OCI-LY7 (cell line): ENCODE measurements around the gene MBNL3. TPM values are rescaled to one million over a fixed set of nuclear protein-coding genes. Genes with fewer than 3 reads are reported as not detected.

Source experiments
- BruUV-seq: library from RNA; stranded (reverse); fragments of 400-500 nt; replicated peaks from 2 replicates; lab custom pipeline; 2021; lab: Mats Ljungman, UMichigan
- CTCF ChIA-PET: fragments of 300-600 bp; sonication (Branson Sonifier 250); formaldehyde crosslinking; loops from one replicate; lab custom pipeline; 2022; ENCODE audit warnings: antibody characterized with exemption; ENCODE audit not compliant: unreplicated experiment; lab: Charles Lee
- POLR2A ChIA-PET: fragments of 300-600 bp; sonication (Branson Sonifier 250); formaldehyde crosslinking; loops from one replicate; lab custom pipeline; 2022; ENCODE audit warnings: antibody characterized with exemption; lab: Charles Lee
- DNase-seq: peaks from one replicate; pipeline ENCODE4 v3.0.0-alpha.2; 2015; ENCODE audit warnings: low spot score
- H2AFZ ChIP-seq: fragments of 200-600 bp; sonication (generic), shearing (Covaris generic); 2 replicates; pipeline ENCODE4 v1.6.1; 2014; ENCODE audit warnings: mild to moderate bottlenecking, antibody characterized with exemption, low read length, moderate library complexity
- H3K27ac ChIP-seq: fragments of 200-600 bp; sonication (generic); 2 replicates; pipeline ENCODE4 v1.5.1; 2014; ENCODE audit warnings: mixed run types, low read depth, mild to moderate bottlenecking, moderate library complexity, low read length, inconsistent platforms; ENCODE audit not compliant: poor library complexity, severe bottlenecking
- H3K36me3 ChIP-seq: fragments of 200-600 bp; sonication (generic); 2 replicates; pipeline ENCODE4 v1.6.1; 2014; ENCODE audit warnings: mild to moderate bottlenecking, antibody characterized with exemption, low read length, moderate library complexity, mixed read lengths; ENCODE audit not compliant: insufficient read depth
- H3K4me1 ChIP-seq: fragments of 200-600 bp; sonication (generic); 2 replicates; pipeline ENCODE4 v1.5.1; 2014; ENCODE audit warnings: mild to moderate bottlenecking, low read length; ENCODE audit not compliant: insufficient read depth, poor library complexity, severe bottlenecking
- H3K4me2 ChIP-seq: fragments of 200-600 bp; sonication (generic); 2 replicates; pipeline ENCODE4 v1.6.1; 2014; ENCODE audit warnings: mild to moderate bottlenecking, low read length
- H3K4me3 ChIP-seq: fragments of 200-600 bp; sonication (generic); 2 replicates; pipeline ENCODE4 v1.5.1; 2014; ENCODE audit warnings: mild to moderate bottlenecking, low read depth, low read length; ENCODE audit not compliant: poor library complexity, severe bottlenecking
- H3K79me2 ChIP-seq: fragments of 200-600 bp; sonication (generic); 2 replicates; pipeline ENCODE4 v1.6.1; 2016; ENCODE audit warnings: low read depth, mild to moderate bottlenecking, low read length, moderate library complexity, mixed read lengths; ENCODE audit not compliant: insufficient read depth
- H3K9me2 ChIP-seq: fragments of 200-600 bp; sonication (generic); 2 replicates; pipeline ENCODE4 v1.6.1; 2016; ENCODE audit warnings: mild to moderate bottlenecking, low read length, mixed read lengths; ENCODE audit not compliant: insufficient read depth
- H3K9me3 ChIP-seq: fragments of 200-600 bp; sonication (generic); 2 replicates; pipeline ENCODE4 v1.6.1; 2014; ENCODE audit warnings: mild to moderate bottlenecking, mixed run types, low read length, mixed read lengths
- H4K20me1 ChIP-seq: fragments of 200-600 bp; sonication (generic); 2 replicates; pipeline ENCODE4 v1.6.1; 2014; ENCODE audit warnings: mild to moderate bottlenecking, antibody characterized with exemption, low read length, moderate library complexity, mixed read lengths; ENCODE audit not compliant: insufficient read depth
- EZH2phosphoT487 ChIP-seq: fragments of 200-600 bp; sonication (generic); IDR thresholded peaks from 2 replicates; pipeline ENCODE4 v1.6.1; 2018; ENCODE audit warnings: low read depth, borderline replicate concordance, mild to moderate bottlenecking, mixed run types, antibody characterized with exemption, low read length, moderate library complexity, mixed read lengths
- intact Hi-C: fragments of 100-400 bp; cut with micrococcal nuclease; formaldehyde crosslinking; loops from one replicate; pipeline ENCODE4 v1.10.0; 2022; ENCODE audit not compliant: unreplicated experiment
- total RNA-seq, 2 experiments: library from RNA; depleted of rRNA in 1 of 2; stranded (reverse); fragments of >200 nt in 1 of 2; shearing (Covaris generic) in 1 of 2; gene quantifications; 2 replicates each; pipeline ENCODE4 v1.2.3, GENCODE V29; 2014 to 2022
- TF ChIP-seq, protein P1 (sequence below): fragments of 200-600 bp; sonication (generic); conservative IDR thresholded peaks from 2 replicates; pipeline ENCODE4 v1.5.1; 2014; ENCODE audit warnings: mild to moderate bottlenecking, antibody characterized with exemption, low read length, moderate library complexity, mixed read lengths

Gene MBNL3
- total RNA-seq, 2 experiments from 2014 or later, result 39.4 to 73.9 TPM

DNA sequence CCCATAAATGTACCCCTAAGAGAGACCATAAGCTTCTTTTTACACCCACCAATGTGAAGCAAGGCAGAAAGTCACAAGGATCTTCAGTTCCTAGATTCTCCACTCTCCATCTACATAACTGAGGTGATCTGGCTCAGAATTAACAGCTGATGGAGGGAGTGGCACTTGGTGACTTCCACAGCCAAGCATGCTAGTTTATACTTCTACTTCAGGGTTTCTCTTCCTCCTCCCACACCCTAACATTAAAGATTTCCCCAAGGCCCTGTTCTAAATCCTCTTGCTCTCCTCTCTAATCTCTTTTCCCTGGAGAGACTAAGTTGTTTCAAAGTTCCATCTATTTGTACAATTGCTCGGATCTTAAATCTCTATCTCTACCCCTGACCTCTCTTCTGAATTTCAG is 81.1 kb downstream of the MBNL3 start:
- H4K20me1 ChIP-seq, result no peaks in the 10 kb centered on the region
- TF ChIP-seq, protein P1, sequence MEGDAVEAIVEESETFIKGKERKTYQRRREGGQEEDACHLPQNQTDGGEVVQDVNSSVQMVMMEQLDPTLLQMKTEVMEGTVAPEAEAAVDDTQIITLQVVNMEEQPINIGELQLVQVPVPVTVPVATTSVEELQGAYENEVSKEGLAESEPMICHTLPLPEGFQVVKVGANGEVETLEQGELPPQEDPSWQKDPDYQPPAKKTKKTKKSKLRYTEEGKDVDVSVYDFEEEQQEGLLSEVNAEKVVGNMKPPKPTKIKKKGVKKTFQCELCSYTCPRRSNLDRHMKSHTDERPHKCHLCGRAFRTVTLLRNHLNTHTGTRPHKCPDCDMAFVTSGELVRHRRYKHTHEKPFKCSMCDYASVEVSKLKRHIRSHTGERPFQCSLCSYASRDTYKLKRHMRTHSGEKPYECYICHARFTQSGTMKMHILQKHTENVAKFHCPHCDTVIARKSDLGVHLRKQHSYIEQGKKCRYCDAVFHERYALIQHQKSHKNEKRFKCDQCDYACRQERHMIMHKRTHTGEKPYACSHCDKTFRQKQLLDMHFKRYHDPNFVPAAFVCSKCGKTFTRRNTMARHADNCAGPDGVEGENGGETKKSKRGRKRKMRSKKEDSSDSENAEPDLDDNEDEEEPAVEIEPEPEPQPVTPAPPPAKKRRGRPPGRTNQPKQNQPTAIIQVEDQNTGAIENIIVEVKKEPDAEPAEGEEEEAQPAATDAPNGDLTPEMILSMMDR, result no peak
- no peak for TF ChIP-seq EZH2phosphoT487
- ChIA-PET CTCF (no interaction called here), POLR2A (interaction anchor here (0.6 to 0.7 kb wide), 3 partner anchors 57 to 619 kb away, joined by 3 to 7 read pairs (median 3); no protein-coding TSS in a partner anchor)
- no peaks in the 10 kb centered on the region for H3K9me3 ChIP-seq
- BruUV-seq, result no TSS peak
- intact Hi-C loops, result no loop called here
- H3K4me1 ChIP-seq, result no peaks in the 10 kb centered on the region
- H3K79me2 ChIP-seq, result no peaks in the 10 kb centered on the region
- H3K4me3 ChIP-seq, result no peak overlapping the region
- no peaks in the 10 kb centered on the region for H3K9me2 ChIP-seq
- H3K27ac ChIP-seq, result no peak overlapping the region
- peaks cover 16% of the 10 kb centered on the region for H3K36me3 ChIP-seq
- H3K4me2 ChIP-seq, result no peak overlapping the region
- H2AFZ ChIP-seq, result no peak overlapping the region
- no peak for DNase-seq

DNA sequence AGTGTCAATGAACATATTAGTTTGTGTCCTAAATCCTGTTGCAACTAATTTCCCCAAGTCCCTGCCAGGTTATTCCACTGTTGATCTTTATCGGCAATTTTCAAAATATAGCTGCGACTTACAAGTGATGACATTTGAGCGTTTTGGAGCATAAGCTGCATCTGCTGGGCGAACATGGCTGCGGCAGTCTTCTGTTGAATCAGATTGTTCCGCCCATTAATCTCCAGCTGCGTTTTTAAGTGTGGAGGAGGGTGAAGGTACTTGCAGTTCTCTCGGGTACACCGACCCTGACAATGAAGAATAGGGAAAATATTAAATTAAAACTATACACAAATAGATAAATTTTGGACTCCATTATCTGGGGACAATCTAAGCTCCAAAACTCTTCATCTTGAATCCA is 82.7 kb downstream of the MBNL3 start:
- intact Hi-C loops, result no loop called here
- CTCF ChIA-PET, result no interaction called here
- TF ChIP-seq, protein P1, result no peak
- no peak for TF ChIP-seq EZH2phosphoT487

DNA sequence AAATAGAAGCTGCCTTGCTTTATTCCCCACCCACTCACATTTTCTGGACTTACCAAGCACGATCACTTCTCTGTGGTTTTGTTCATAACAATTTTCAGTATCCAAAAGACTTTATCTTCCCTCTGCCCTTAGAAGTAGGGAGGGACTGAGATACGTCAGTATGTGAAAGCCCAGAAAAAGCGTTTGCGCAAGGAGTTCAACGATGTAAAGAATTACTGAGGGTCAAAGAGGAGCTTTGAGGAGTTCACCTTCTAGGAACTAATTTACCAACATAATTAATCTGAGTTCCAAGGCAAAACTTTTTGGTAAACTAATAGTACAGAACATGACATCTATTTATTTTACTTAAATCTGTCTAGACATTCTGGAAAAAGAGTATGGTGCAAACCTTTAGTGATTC is 84.6 kb downstream of the MBNL3 start:
- ChIA-PET CTCF (no interaction called here), POLR2A (no interaction called here)
- H3K79me2 ChIP-seq, result no peaks in the 10 kb centered on the region
- BruUV-seq, result no TSS peak
- no peak overlapping the region for H3K4me3 ChIP-seq
- no peak for TF ChIP-seq EZH2phosphoT487
- TF ChIP-seq, protein P1, result no peak
- H3K9me3 ChIP-seq, result no peaks in the 10 kb centered on the region
- DNase-seq, result no peak
- H3K36me3 ChIP-seq, result peaks cover 20% of the 10 kb centered on the region
- no peak overlapping the region for H2AFZ ChIP-seq
- H3K4me2 ChIP-seq, result no peak overlapping the region
- intact Hi-C loops, result no loop called here
- H3K4me1 ChIP-seq, result no peaks in the 10 kb centered on the region
- H3K27ac ChIP-seq, result no peak overlapping the region
- no peaks in the 10 kb centered on the region for H3K9me2 ChIP-seq
- no peaks in the 10 kb centered on the region for H4K20me1 ChIP-seq

More for the DNA sequence above, 82.7 kb downstream of the MBNL3 start:
- H3K4me1 ChIP-seq, result no peaks in the 10 kb centered on the region
- POLR2A ChIA-PET, result no interaction called here
- H3K4me3 ChIP-seq, result no peak overlapping the region
- H4K20me1 ChIP-seq, result no peaks in the 10 kb centered on the region
- no peak overlapping the region for H3K4me2 ChIP-seq
- H3K9me2 ChIP-seq, result no peaks in the 10 kb centered on the region
- no peak overlapping the region for H3K27ac ChIP-seq
- no peak overlapping the region for H2AFZ ChIP-seq
- DNase-seq, result no peak
- no TSS peak for BruUV-seq
- H3K36me3 ChIP-seq, result peaks cover 20% of the 10 kb centered on the region
- H3K79me2 ChIP-seq, result no peaks in the 10 kb centered on the region
- no peaks in the 10 kb centered on the region for H3K9me3 ChIP-seq
